Measurements from ENCODE around the gene CLEC16A. TPM values are rescaled to one million over a fixed set of nuclear protein-coding genes. Genes with fewer than 3 reads are reported as not detected.

CLEC16A gene
- total RNA-seq, 1 donor from 2014 or later = 7.8 TPM

DNA sequence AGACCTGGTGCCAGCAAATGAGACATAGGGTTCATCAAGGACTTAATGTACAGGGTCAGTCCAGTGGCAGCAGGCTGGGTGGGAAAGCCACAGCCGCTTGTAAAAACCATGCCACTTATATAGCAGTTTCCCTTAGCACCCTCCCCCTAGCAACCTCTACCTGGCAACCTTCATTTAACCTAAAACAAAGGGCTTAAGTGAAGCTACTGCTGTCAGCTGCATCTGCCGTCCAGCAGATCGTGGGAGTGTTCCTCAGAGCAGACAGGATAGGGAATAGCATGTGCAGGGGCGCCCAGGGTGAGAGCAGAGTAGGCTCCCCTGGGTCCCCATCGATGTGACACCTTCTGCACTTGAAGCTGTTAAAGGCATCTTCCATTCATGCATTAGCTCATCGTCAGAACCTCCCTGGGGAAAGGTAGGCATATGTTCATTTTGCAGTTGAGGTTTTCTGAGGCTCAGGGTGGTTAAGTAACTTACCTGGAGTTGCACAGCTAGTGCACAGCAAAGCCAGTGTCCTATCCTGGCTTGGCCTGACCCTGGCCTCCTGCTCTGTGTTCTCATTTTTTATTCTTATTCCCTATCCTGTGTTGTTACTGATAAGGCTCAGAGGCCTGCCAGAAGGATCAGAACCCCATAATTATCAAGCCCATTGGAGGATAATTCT is 199.1 kb downstream of the CLEC16A start:
- no peaks in the 10 kb centered on the region for H3K79me2 ChIP-seq (ENCODE audit: low read depth)
- H3F3A ChIP-seq (ENCODE audit: low read depth) = no peaks in the 10 kb centered on the region
- no peaks in the 10 kb centered on the region for H3K27me3 Mint-ChIP-seq (ENCODE audit: insufficient read depth, low read depth)
- H3K4me2 ChIP-seq = no peak overlapping the region
- no peak overlapping the region for H3K4me3 Mint-ChIP-seq
- H4K20me1 ChIP-seq (ENCODE audit: low read depth) = no peaks in the 10 kb centered on the region
- no peaks in the 10 kb centered on the region for H3K9me3 Mint-ChIP-seq
- H3K36me3 ChIP-seq = no peaks in the 10 kb centered on the region
- no peak overlapping the region for H3K27ac Mint-ChIP-seq
- H3K4me3 ChIP-seq = no peak overlapping the region
- H3K27ac ChIP-seq = no peak overlapping the region
- TF ChIP-seq CTCF (IDR thresholded peaks at IDR 0.05) (no peak), EZH2 (IDR thresholded peaks at IDR 0.05) (no peak), EZH2phosphoT487 (IDR thresholded peaks at IDR 0.05) (no peak)
- DNase-seq (ENCODE audit: low spot score) = no peak
- H2AFZ ChIP-seq (replicated peaks) = no peak overlapping the region
- H3K36me3 Mint-ChIP-seq = no peaks in the 10 kb centered on the region
- H3K4me1 ChIP-seq = peaks cover 18% of the 10 kb centered on the region
- no peak overlapping the region for H3K9ac ChIP-seq
- H3K4me1 Mint-ChIP-seq = peaks cover 24% of the 10 kb centered on the region
- no peaks in the 10 kb centered on the region for H3K27me3 ChIP-seq
- no peaks in the 10 kb centered on the region for H3K9me3 ChIP-seq (ENCODE audit: low read depth)

DNA sequence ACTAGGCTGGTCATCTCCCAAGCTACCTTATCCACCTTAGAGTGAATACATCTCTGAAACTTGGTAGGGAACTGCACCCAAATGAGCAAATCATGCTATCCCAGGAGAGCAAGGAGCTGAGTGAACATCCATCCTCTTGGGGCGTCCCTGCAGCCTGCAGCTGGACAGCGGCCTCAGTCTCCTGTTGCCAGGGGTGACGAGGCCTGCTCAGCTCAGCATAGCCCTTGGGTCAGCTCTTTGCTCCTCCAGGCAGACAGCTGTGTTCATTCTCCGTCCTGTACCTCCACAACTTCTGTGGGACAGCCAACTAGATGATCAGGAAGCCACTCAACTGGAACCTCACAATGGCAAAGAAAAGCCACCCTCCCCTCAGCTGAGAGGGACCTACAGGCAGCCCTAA is 199.8 kb downstream of the CLEC16A start:
- peaks cover 14% of the 10 kb centered on the region for H3K4me1 ChIP-seq
- no peak overlapping the region for H3K27ac ChIP-seq
- Mint-ChIP-seq H3K27me3 (ENCODE audit: insufficient read depth, low read depth) (no peaks in the 10 kb centered on the region), H3K27ac (no peak overlapping the region), H3K4me1 (peaks cover 28% of the 10 kb centered on the region), H3K36me3 (no peaks in the 10 kb centered on the region), H3K4me3 (no peak overlapping the region), H3K9me3 (no peaks in the 10 kb centered on the region)
- H3K36me3 ChIP-seq = no peaks in the 10 kb centered on the region
- no peaks in the 10 kb centered on the region for H3K9me3 ChIP-seq (ENCODE audit: low read depth)
- no peak overlapping the region for H3K9ac ChIP-seq
- no peaks in the 10 kb centered on the region for H3K27me3 ChIP-seq
- DNase-seq (ENCODE audit: low spot score) = peak; percentile 32
- H3K4me2 ChIP-seq = no peak overlapping the region
- H3K79me2 ChIP-seq (ENCODE audit: low read depth) = no peaks in the 10 kb centered on the region
- H2AFZ ChIP-seq (replicated peaks) = no peak overlapping the region
- TF ChIP-seq EZH2phosphoT487 (IDR thresholded peaks at IDR 0.05) = no peak
- no peak for TF ChIP-seq CTCF (IDR thresholded peaks at IDR 0.05)
- no peak for TF ChIP-seq EZH2 (IDR thresholded peaks at IDR 0.05)
- H3F3A ChIP-seq (ENCODE audit: low read depth) = no peaks in the 10 kb centered on the region
- no peaks in the 10 kb centered on the region for H4K20me1 ChIP-seq (ENCODE audit: low read depth)
- no peak overlapping the region for H3K4me3 ChIP-seq

GRCh38 chr16:11145173-11145818 is 200.9 kb downstream of the CLEC16A start:
- H3K27ac ChIP-seq = no peak overlapping the region
- no peak overlapping the region for H2AFZ ChIP-seq (replicated peaks)
- no peak overlapping the region for H3K27ac Mint-ChIP-seq
- no peaks in the 10 kb centered on the region for H3K9me3 ChIP-seq (ENCODE audit: low read depth)
- no peaks in the 10 kb centered on the region for H3K27me3 Mint-ChIP-seq (ENCODE audit: insufficient read depth, low read depth)
- H3K9me3 Mint-ChIP-seq = no peaks in the 10 kb centered on the region
- peaks cover 18% of the 10 kb centered on the region for H3K4me1 Mint-ChIP-seq
- H3K4me2 ChIP-seq = no peak overlapping the region
- no peaks in the 10 kb centered on the region for H3K79me2 ChIP-seq (ENCODE audit: low read depth)
- no peaks in the 10 kb centered on the region for H3K36me3 ChIP-seq
- H4K20me1 ChIP-seq (ENCODE audit: low read depth) = no peaks in the 10 kb centered on the region
- no peak overlapping the region for H3K4me3 Mint-ChIP-seq
- no peaks in the 10 kb centered on the region for H3K27me3 ChIP-seq
- peaks cover 3% of the 10 kb centered on the region for H3K4me1 ChIP-seq
- H3K4me3 ChIP-seq = no peak overlapping the region
- H3K36me3 Mint-ChIP-seq = no peaks in the 10 kb centered on the region
- DNase-seq (ENCODE audit: low spot score) = no peak
- no peaks in the 10 kb centered on the region for H3F3A ChIP-seq (ENCODE audit: low read depth)
- TF ChIP-seq CTCF (IDR thresholded peaks at IDR 0.05) (no peak), EZH2 (IDR thresholded peaks at IDR 0.05) (no peak), EZH2phosphoT487 (IDR thresholded peaks at IDR 0.05) (no peak)
- no peak overlapping the region for H3K9ac ChIP-seq
